Activated T-cell treated with anti-CD3 and anti-CD28 coated beads, Interleukin-2, amount 50 U/mL, for 4 hours (primary cell): ENCODE measurements around the gene S100A10. TPM values are rescaled to one million over a fixed set of nuclear protein-coding genes. Genes with fewer than 3 reads are reported as not detected.

Experiments used
- ATAC-seq, 2 donors: fragments of 200-7000 bp; cut with Tn5 transposase; one replicate each; pipeline ENCODE4 v1.10.0; 2021
- DNase-seq: peaks from one replicate; pipeline ENCODE4 v3.0.0-alpha.2; 2020
- H3K27me3 Mint-ChIP-seq: one replicate; pipeline ENCODE4 v1.8.0; 2021; ENCODE audit warnings: low read depth, mixed read lengths
- H3K36me3 Mint-ChIP-seq: one replicate; pipeline ENCODE4 v1.8.0; 2022; ENCODE audit warnings: mixed read lengths; ENCODE audit not compliant: insufficient read depth
- H3K4me1 Mint-ChIP-seq: one replicate; pipeline ENCODE4 v1.8.0; 2021; ENCODE audit warnings: low read depth, mixed read lengths
- H3K4me3 Mint-ChIP-seq: one replicate; pipeline ENCODE4 v1.8.0; 2021; ENCODE audit warnings: mild to moderate bottlenecking, moderate library complexity, mixed read lengths
- H3K9me3 Mint-ChIP-seq: one replicate; pipeline ENCODE4 v1.8.0; 2021; ENCODE audit warnings: mixed read lengths
- total RNA-seq, 3 donors: library from RNA; stranded (reverse); gene quantifications; one replicate each; pipeline ENCODE4 v1.2.1, GENCODE V29; 2021

The S100A10 gene
- total RNA-seq, 3 donors from 2014 or later, result 92.6 to 113 (median 106) TPM

DNA sequence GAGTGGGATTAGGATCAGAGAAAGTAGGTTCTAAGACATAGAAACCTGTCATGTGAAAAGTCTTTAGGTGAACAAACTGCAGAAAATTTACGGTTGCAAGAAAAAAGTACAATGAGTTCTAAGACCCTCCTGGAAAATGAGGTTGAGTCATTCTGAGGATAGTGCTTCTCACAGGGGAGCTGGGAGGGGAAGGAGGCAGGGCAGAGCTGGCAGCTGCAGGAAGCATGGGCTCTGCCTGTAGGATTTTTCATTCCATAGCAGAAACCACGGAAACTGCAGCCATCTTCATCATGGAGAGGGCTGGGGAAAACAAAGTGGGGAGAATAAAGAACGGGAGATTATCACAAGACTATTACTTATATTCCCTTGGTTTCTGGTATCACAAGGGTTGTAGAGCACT is 58.5 kb downstream of the S100A10 start:
- Mint-ChIP-seq H3K36me3 (no peaks in the 10 kb centered on the region), H3K9me3 (no peaks in the 10 kb centered on the region), H3K4me3 (no peak overlapping the region), H3K4me1 (peaks cover 2% of the 10 kb centered on the region), H3K27me3 (peaks cover 2% of the 10 kb centered on the region)
- ATAC-seq, result no peak
- DNase-seq, result no peak

DNA sequence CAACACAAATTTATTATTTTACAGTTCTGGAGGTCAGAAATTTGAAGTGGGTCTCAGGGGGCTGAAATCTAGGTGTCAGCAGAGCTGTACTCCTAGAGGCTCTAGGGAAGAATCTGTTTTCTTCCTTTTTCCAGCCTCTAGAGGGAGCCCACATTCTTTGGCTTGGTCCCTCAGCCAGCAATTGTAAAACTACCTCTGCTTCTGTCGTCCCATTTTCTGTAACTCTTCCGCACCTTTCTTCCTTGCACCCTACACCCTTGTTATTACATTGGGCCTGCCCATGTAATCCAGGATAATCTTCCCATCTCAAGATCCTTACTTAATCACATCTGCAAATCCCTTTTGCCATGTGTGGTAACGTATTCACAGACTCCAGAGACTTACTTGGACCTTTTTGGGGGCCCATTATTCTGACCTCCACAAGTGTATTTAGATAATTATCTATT is 59.6 kb downstream of the S100A10 start:
- DNase-seq (peak; percentile 29), ATAC-seq (peak; percentile 83 to 90)
- peaks cover 2% of the 10 kb centered on the region for H3K27me3 Mint-ChIP-seq
- no peaks in the 10 kb centered on the region for H3K9me3 Mint-ChIP-seq
- H3K4me3 Mint-ChIP-seq, result no peak overlapping the region
- no peaks in the 10 kb centered on the region for H3K36me3 Mint-ChIP-seq
- H3K4me1 Mint-ChIP-seq, result peaks cover 1% of the 10 kb centered on the region

Other genes starting within 250 kb of the S100A10 start
- 100 to 1,000 TPM; 156 to 167 (median 163) TPM for gene MRPL9, start 230.4 kb downstream of the S100A10 start, total RNA-seq
- gene TDRKH, start 203.4 kb downstream of the S100A10 start, total RNA-seq, result 10 to 100 TPM in 2 of 3 donors, 1 to 10 TPM in 1; 9.6 to 10.4 (median 10.1) TPM
- under 1 TPM; 0.08 to 0.16 (median 0.16) TPM for gene LINGO4, start 188.4 kb downstream of the S100A10 start, total RNA-seq
- 1 to 10 TPM; 1.1 to 5.1 (median 3.7) TPM for gene RORC, start 162.1 kb downstream of the S100A10 start, total RNA-seq
- under 1 TPM; 0.33 to 0.90 (median 0.87) TPM for gene C2CD4D, start 154.0 kb downstream of the S100A10 start, total RNA-seq
- not detected for gene THEM5, start 140.1 kb downstream of the S100A10 start, total RNA-seq
- 10 to 100 TPM; 23.2 to 29.1 (median 24.6) TPM for gene THEM4, start 84.3 kb downstream of the S100A10 start, total RNA-seq
- gene S100A11, start 43.1 kb upstream of the S100A10 start, total RNA-seq, result 100 to 1,000 TPM in 2 of 3 donors, 10 to 100 TPM in 1; 89.0 to 139 (median 121) TPM
- not detected for gene TCHHL1, start 95.2 kb upstream of the S100A10 start, total RNA-seq
- under 1 TPM in 2 of 3 donors, not detected in 1; 0.03 to 0.05 TPM for gene TCHH, start 121.6 kb upstream of the S100A10 start, total RNA-seq
- gene RPTN, start 165.4 kb upstream of the S100A10 start, total RNA-seq, result not detected
- gene HRNR, start 230.3 kb upstream of the S100A10 start, total RNA-seq, result not detected